ENCODE data around the gene HTR4.
"Not testable (repeated sequence)": the region's sequence is repeated elsewhere in the genome, so short reads cannot be mapped to it uniquely, and the experiment has no call there.

Gene HTR4

GRCh38 chr5:148599187-148599586 is 55.1 kb downstream of the HTR4 start:
- DNase-seq: no peak

DNA sequence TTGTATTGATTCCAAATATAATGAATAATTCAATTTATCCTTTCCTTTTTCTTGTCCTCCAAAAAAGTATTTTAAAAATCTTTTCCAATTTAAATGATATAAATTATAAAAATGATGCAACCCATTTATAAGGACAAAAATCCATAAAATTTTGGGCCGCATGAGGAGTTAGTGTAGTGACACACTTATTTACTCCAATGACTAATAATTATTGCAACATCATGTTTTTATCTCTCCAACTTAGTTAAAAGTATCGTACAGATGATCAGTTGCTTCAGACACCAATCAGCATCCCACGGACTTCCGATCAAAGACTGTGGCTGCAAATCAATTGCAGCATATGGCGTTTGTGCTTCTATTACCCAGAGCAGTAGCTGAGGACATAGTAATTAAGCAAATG is 58.6 kb downstream of the HTR4 start:
- DNase-seq: no peak

DNA sequence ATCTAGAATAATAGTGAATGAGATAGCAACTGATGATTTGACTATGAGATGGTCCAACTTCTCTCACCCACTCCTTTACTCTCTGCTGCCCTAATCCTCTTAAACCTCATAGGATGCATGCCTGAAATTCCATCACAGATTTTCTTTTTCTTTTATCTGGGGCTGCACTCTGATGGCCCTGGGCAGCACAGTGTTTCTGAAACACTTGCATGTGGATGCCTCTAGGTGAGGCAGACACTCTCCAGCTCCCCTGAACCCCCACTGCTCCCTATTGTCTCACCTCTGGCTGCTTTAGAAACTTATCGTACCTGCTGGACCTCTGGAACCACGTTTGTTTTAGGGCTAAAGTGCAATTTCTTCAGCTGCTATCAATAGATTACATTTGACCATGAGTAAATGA is 67.5 kb downstream of the HTR4 start:
- no peak for DNase-seq

- no peak for DNase-seq
Measured at GRCh38 chr5:148585988-148586387, 68.3 kb downstream of the HTR4 start.

- no peak for DNase-seq
Measured at GRCh38 chr5:148584103-148584502, 70.2 kb downstream of the HTR4 start.

DNA sequence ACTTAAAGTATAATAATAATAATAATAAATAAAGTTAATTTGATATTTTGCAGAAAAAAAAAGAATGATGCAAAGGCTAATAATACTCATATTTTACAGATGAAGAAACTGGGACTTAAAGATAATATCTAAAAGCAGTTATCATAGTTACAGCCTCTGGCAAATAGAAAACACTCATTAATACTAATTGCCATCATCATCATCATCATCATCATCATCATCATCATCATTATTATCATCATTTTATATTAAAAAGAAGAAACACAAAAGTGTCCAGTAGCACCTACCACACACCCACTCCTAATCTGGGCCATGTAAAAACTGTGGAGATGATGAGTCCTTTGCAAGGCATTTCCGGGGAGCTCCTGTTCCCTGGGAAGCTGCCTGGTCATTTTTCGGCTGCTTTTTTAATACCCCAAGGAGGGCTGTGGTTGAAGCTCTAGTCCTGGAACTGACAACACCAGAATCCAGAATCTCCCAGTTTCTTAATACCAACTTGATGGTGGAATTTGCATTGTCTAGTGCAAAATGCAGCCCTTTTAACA is 70.8 kb downstream of the HTR4 start:
- no peak for DNase-seq

DNA sequence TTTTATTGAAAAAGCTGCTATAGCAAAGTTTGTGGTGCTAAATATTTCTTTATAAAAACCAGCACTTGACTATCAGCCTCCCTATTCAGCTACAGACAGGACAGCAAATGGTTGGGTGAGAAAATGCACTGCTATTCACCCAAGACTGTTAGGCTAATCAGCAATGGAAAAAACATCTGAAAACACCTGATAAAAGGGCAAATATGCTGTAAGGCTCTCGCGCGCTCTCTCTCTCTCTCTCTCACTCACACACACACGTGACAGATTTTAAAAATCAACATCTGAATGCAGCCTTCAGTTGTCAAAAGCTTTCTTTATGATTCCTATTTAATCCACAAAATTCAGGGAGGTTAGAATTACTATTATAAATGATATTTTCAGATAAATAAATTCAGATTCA is 80.2 kb downstream of the HTR4 start:
- DNase-seq: no peak

DNA sequence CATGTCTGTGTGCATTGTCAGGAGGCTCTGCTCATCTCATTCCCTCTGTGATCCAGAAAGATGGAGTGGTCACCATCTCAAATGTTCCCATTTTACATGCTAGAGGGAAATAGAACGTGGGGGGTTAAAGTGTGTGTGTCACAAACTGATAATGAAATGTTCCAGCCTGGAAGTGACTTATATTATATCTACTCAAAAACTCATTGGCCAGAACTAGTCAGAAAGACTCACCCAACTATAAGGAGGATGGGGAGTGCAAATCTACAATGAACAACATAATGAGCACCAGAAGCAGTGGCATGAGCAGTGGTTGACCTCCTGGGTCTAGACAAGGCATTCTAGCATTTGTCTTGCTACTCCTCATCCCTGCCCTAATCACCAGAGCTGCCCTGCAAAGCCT is 81.0 kb downstream of the HTR4 start:
- no peak for DNase-seq

DNA sequence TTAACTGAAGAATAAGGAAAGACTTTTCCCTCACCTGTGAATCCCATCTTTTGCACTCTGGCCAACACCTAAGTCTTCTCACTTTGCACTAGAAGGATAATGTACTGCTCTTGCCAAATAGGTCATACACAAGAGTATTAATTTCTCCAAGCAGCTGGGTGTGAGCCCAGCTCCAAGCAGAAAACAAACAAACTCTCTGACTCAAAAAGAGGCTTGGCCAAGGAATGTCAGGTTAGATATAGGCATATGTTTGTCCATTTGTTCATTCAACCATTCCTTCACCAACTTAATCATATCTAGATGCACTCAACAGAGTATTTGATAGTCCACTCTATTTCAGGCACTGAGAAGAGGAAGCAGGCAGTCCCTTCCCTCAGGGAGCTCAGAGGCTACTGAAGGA is 84.4 kb downstream of the HTR4 start:
- no peak for DNase-seq

DNA sequence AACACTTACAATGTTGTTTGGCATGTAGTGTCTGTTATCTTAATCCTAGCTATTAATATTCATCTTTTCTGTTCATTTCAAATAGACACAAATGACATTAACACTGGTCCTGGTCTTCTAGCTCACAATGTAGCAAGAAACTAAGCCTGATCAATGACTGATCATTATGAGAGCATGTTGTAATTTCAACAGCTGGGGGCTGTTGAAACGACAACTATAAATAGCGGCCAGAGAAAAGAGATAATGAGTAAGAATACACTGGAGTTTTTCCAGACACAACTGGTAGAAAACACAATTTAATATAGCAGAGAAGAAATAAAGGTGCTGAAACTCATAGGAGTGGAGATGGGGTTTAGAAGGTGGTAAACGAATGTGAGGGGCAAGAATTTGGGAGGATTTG is 89.2 kb downstream of the HTR4 start:
- DNase-seq: no peak

- no peak for DNase-seq
Measured at GRCh38 chr5:148563021-148563420, 91.3 kb downstream of the HTR4 start.

- DNase-seq: no peak
Measured at GRCh38 chr5:148561801-148562311, 92.5 kb downstream of the HTR4 start.

DNA sequence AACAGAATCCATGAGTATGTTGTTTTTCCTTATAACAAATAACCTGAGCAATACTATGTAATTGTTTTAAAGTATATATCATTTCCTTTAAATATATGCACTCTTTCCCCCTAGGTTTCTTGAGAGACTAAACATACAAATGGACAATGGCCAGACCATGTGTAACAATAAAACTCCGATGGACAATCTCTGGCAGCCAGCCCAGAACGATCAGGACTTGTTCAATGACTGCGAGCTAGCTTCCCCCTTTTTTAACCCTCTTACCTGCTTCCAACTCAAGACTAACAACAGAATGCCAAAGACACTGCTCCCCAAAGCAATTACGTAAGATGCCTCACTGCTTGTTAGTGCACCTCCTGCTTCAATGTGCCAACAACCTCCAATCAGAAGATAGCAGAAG is 94.9 kb downstream of the HTR4 start:
- DNase-seq: no peak

DNA sequence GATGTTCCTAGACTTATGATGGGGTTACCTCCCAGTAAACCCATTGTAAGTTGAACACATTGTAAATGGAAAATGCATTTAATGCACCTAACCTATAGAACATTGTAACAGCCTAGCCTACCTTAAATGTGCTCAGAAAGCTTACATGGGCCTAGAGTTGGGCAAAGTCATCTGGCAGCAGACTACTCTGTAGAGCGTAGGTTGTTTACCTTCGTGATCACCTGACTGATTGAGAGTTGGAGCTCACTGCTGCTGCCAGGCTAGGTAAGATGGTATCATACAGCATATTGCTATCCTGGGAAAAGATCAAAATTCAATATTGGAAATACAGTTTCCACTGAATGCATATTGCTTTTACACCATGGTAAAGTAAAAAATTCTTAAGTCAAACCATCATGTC is 95.4 kb downstream of the HTR4 start:
- DNase-seq: no peak

DNA sequence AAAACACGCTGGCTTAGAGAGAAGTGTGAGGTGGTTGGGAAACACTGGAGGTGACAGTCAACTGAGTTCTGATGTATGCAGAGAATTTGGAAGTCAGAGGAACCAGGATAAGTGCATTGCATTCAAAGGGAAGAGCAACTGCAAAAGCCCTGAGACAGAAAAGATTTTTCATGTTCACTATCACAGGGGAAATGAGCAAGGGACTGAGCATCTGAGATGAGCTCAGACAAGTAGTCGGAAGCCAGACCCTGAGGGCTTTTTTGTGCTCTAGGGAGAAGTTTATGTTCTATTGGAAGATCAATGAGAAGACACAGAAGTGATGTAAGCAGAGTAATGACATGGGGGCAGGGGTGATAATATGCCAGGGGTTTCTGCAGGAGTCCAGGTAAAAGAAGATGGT is 97.5 kb downstream of the HTR4 start:
- no peak for DNase-seq

DNA sequence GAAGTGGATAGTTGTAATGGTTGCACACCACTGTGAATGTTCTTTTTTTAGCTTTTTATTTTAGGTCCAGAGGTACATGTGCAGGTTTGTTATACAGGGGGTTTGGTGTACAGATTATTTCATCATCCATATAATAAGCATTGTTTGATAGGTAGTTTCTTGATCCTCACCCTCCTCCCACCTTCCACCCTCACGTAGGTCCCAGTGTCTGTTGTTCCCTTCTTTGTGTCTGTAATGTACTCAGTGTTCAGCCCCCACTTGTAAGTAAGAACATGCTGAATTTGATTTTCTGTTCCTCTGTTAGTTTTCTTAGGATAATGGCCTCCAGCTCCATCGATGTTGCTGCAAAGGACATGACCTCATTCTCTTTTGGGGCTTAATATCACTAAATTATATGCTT is 99.7 kb downstream of the HTR4 start:
- DNase-seq: no peak

DNA sequence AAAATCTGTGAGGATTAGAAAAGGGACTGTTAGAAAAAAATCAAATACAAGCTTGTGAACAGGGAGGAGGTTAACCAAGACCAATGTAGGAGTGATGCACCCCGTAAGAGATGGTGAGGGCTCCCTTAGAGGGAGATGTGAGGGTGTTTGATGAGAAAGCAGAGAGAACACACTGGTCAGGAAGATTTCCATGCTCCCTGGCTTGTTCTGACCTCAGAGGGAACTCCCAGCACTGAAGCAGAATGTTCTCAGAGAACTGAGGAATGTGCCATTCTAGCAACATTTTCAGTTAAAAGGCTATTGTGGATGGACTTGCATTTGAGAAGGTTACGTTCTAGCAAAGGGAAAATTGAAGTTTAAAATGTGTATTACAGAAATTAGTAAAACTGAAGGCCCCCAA is 110.6 kb downstream of the HTR4 start:
- no peak for DNase-seq

DNA sequence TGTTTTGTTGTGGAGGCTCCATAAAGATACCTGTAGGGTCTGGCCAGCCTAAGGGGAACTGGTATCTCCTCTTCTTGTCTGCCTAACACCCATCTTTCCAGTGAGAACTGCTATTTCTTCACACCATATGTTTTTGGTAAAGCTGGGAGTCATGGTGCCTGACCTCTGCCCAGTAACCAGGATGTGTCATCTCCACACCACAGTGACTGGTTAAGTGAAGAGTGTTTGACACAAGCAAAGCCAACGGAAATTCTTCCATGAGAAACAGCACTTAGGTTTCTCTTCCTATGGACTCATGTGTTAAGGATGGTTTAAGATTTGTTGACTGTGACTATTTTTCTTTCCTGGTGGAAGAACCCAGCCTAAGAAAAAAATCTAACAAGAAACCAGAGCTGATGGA is 111.5 kb downstream of the HTR4 start:
- no peak for DNase-seq

- no peak for DNase-seq
Measured at GRCh38 chr5:148541054-148541835, 113.1 kb downstream of the HTR4 start.

DNA sequence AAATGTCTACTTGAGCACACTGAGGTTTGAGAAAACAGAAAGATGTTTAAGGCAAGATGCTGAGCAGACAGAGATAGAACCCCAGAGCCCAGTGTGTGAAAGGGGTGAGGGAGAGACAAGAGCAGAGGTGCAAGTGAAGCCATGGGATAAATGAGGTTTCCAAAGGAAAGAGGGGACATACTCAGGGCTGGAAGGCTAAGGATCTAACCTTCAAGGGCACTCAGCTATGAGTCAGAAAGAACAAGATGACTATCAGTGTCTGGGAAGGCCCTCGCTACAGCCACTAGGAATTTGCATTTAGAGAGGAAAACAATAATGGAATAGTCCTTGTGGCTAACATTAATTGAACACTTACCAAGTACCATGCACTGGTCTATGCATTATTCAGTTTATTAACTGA is 113.7 kb downstream of the HTR4 start:
- DNase-seq: no peak

GRCh38 chr5:148539851-148540250 is 114.5 kb downstream of the HTR4 start:
- DNase-seq: no peak

- no peak for DNase-seq
Measured at GRCh38 chr5:148535190-148535589, 119.1 kb downstream of the HTR4 start.

DNA sequence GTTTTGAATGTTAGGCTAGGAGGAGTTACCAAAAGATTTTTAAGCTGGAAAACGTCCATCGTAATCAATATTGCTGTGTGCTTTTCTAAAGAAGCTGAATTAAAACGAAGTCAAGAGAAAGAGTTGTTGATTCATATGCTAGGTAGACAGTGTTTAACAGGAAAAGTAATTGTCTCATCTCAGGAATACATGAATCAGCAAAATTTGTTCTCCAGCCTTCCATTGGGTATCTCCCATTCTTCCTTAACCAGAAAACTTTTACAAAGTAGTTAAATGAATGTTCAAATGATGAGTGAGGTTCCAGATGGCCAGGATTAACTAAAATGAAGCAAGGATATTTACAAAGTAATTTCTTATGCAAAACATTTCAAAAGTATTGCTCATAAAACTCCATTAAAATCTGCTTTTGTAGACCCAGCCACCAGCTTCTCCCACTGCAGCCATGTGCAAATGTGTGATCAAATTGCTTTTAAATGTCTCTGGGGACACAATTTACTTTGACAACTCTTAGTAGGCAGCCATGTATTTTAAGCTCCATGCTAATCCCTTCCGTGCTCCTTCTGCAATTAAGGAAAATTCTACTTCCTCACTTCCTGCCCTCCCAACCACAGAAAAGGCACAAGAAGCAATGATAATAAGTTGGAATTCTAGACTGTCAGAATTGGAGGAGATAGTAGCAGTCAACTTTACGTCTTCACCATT is 121.2 kb downstream of the HTR4 start:
- no peak for DNase-seq

GRCh38 chr5:148529450-148529849 is 124.9 kb downstream of the HTR4 start:
- DNase-seq: not testable (repeated sequence)

Measured in GF-D8 (cell line).